ENCODE measurements around the gene ZHX3. TPM values are rescaled to one million over a fixed set of nuclear protein-coding genes. Genes with fewer than 3 reads are reported as not detected.

Gene ZHX3
- total and polyA plus RNA-seq, 2 of the 13 experiments (the other 11 are each of a cell fraction or from before 2014, with no cell fraction given): 8.4 to 11.7 TPM

GRCh38 chr20:41329435-41330342 is 12.2 kb upstream of the ZHX3 start (continued):
- TF ChIP-seq TMF1 (CRISPR knock-in tag; IDR thresholded peaks at IDR 0.05; ENCODE audit: low read depth): no peak; the same call in 1 of the 2 replicates
- TF ChIP-seq SP1 (IDR thresholded peaks at IDR 0.05): no peak
- no peak for TF ChIP-seq SP1 (CRISPR knock-in tag; IDR thresholded peaks at IDR 0.05)
- no peak for TF ChIP-seq PLSCR1 (CRISPR knock-in tag; IDR thresholded peaks at IDR 0.05; ENCODE audit: borderline replicate concordance)
- peak; percentile 64; the same call in 1 of the 2 replicates for TF ChIP-seq USF2 (IDR thresholded peaks at IDR 0.05; ENCODE audit: low read depth, low read length)
- peak; percentile 59; the same call in 1 of the 2 replicates for TF ChIP-seq USF2 (CRISPR knock-in tag; IDR thresholded peaks at IDR 0.05; ENCODE audit: borderline replicate concordance)
- TF ChIP-seq HOXD1 (CRISPR knock-in tag; IDR thresholded peaks at IDR 0.05): no peak
- peak; percentile 91 for TF ChIP-seq ZNF605 (CRISPR knock-in tag; IDR thresholded peaks at IDR 0.05)
- 0 out of 2 replicates have a peak, but pooled peaks have one; percentile 23 for TF ChIP-seq KLF13 (CRISPR knock-in tag; IDR thresholded peaks at IDR 0.05)
- no peak for TF ChIP-seq GRHL1 (CRISPR knock-in tag; conservative IDR thresholded peaks at IDR 0.05)
- TF ChIP-seq ATF6 (CRISPR knock-in tag; conservative IDR thresholded peaks at IDR 0.05): no peak
- no peak; the same call in 1 of the 2 replicates for TF ChIP-seq ZNF784 (CRISPR knock-in tag; IDR thresholded peaks at IDR 0.05; ENCODE audit: borderline replicate concordance)
- peak; percentile 85; the same call in 1 of the 2 replicates for TF ChIP-seq ZSCAN29 (CRISPR knock-in tag; conservative IDR thresholded peaks at IDR 0.05)
- peak; percentile 39; the same call in 1 of the 2 replicates for TF ChIP-seq HOXA3 (CRISPR knock-in tag; IDR thresholded peaks at IDR 0.05)
- no peak for TF ChIP-seq NR1H2 (CRISPR knock-in tag; IDR thresholded peaks at IDR 0.05; ENCODE audit: borderline replicate concordance, low read depth)
- TF ChIP-seq ARID2 (CRISPR knock-in tag; IDR thresholded peaks at IDR 0.05; ENCODE audit: borderline replicate concordance): no peak
- TF ChIP-seq CTCF (CRISPR knock-in tag; IDR thresholded peaks at IDR 0.05): 0 out of 2 replicates have a peak, but pooled peaks have one; percentile 8
